ENCODE results near the gene GPA33. TPM values are rescaled to one million over a fixed set of nuclear protein-coding genes. Genes with fewer than 3 reads are reported as not detected.

The GPA33 gene
- total and polyA plus RNA-seq, 2 experiments from 2014 or later: 1.5 to 5.8 TPM

DNA sequence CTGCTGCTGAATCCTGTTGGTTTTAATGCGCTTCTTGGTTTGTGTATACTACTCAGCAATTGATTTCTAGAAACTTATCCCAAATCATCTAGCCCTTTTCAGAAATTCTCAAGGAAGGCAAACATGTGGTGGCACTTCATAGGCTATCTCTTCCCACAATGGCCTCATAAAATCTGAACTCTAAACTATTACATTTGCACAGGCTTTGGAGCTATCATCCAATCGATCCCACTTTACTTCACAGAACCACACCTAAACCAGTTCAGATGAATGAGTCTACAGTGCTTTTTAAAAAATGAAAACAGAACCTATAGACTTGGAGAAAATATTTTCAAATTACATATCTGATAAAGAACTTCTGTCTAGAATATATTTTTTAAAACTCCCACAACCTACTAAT, 10.6 kb upstream of the GPA33 start:
- Histone ChIP-seq H3K27me3 (no peaks in the 10 kb centered on the region), H3K4me3 (no peak overlapping the region), H3K27ac (no peak overlapping the region), H3K4me2 (no peak overlapping the region), H3K79me2 (no peaks in the 10 kb centered on the region), H3K9me2 (replicated peaks; ENCODE audit: insufficient read depth) (no peaks in the 10 kb centered on the region), H3K9me3 (ENCODE audit: low read depth) (no peaks in the 10 kb centered on the region), H2AFZ (no peak overlapping the region), H3K4me1 (ENCODE audit: insufficient read depth) (peaks cover 8% of the 10 kb centered on the region), H3K36me3 (replicated peaks; ENCODE audit: insufficient read depth, low read depth) (no peaks in the 10 kb centered on the region), H4K20me1 (ENCODE audit: insufficient read depth, poor library complexity, severe bottlenecking) (no peaks in the 10 kb centered on the region)
- no peak for DNase-seq (ENCODE audit: low spot score)
- TF ChIP-seq EZH2phosphoT487 (IDR thresholded peaks at IDR 0.05; ENCODE audit: low read depth, severe bottlenecking, unreplicated experiment) (no peak), EZH2 (IDR thresholded peaks at IDR 0.05; ENCODE audit: borderline replicate concordance) (no peak)
- TF ChIP-seq, protein P1, sequence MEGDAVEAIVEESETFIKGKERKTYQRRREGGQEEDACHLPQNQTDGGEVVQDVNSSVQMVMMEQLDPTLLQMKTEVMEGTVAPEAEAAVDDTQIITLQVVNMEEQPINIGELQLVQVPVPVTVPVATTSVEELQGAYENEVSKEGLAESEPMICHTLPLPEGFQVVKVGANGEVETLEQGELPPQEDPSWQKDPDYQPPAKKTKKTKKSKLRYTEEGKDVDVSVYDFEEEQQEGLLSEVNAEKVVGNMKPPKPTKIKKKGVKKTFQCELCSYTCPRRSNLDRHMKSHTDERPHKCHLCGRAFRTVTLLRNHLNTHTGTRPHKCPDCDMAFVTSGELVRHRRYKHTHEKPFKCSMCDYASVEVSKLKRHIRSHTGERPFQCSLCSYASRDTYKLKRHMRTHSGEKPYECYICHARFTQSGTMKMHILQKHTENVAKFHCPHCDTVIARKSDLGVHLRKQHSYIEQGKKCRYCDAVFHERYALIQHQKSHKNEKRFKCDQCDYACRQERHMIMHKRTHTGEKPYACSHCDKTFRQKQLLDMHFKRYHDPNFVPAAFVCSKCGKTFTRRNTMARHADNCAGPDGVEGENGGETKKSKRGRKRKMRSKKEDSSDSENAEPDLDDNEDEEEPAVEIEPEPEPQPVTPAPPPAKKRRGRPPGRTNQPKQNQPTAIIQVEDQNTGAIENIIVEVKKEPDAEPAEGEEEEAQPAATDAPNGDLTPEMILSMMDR (IDR thresholded peaks at IDR 0.05; ENCODE audit: poor library complexity): no peak
- WGBS (ENCODE audit: low lambda C conversion rate, missing lambda C conversion rate): 77% methylated on average over 2 of the region's 2 CpGs

- Histone ChIP-seq H2AFZ (no peak overlapping the region), H3K9me2 (replicated peaks; ENCODE audit: insufficient read depth) (no peaks in the 10 kb centered on the region), H3K79me2 (no peaks in the 10 kb centered on the region), H3K27me3 (no peaks in the 10 kb centered on the region), H3K4me2 (no peak overlapping the region), H4K20me1 (ENCODE audit: insufficient read depth, poor library complexity, severe bottlenecking) (no peaks in the 10 kb centered on the region), H3K27ac (no peak overlapping the region), H3K4me3 (no peak overlapping the region), H3K36me3 (replicated peaks; ENCODE audit: insufficient read depth, low read depth) (no peaks in the 10 kb centered on the region), H3K4me1 (ENCODE audit: insufficient read depth) (peaks cover 1% of the 10 kb centered on the region), H3K9me3 (ENCODE audit: low read depth) (no peaks in the 10 kb centered on the region)
- TF ChIP-seq, protein P1 (IDR thresholded peaks at IDR 0.05; ENCODE audit: poor library complexity): no peak
- TF ChIP-seq EZH2 (IDR thresholded peaks at IDR 0.05; ENCODE audit: borderline replicate concordance) (no peak), EZH2phosphoT487 (IDR thresholded peaks at IDR 0.05; ENCODE audit: low read depth, severe bottlenecking, unreplicated experiment) (no peak)
- WGBS (ENCODE audit: low lambda C conversion rate, missing lambda C conversion rate): 81% methylated on average over 1 of the region's 1 CpG
- DNase-seq (ENCODE audit: low spot score): no peak
Measured at GRCh38 chr1:167099851-167100250, 9.7 kb upstream of the GPA33 start.

- Histone ChIP-seq H3K4me2 (no peak overlapping the region), H4K20me1 (ENCODE audit: insufficient read depth, poor library complexity, severe bottlenecking) (no peaks in the 10 kb centered on the region), H3K79me2 (no peaks in the 10 kb centered on the region), H2AFZ (no peak overlapping the region), H3K4me3 (no peak overlapping the region), H3K9me2 (replicated peaks; ENCODE audit: insufficient read depth) (no peaks in the 10 kb centered on the region), H3K36me3 (replicated peaks; ENCODE audit: insufficient read depth, low read depth) (no peaks in the 10 kb centered on the region), H3K27me3 (no peaks in the 10 kb centered on the region), H3K27ac (no peak overlapping the region), H3K9me3 (ENCODE audit: low read depth) (no peaks in the 10 kb centered on the region), H3K4me1 (ENCODE audit: insufficient read depth) (no peaks in the 10 kb centered on the region)
- no peak for DNase-seq (ENCODE audit: low spot score)
- WGBS (ENCODE audit: low lambda C conversion rate, missing lambda C conversion rate): 37% methylated on average over 5 of the region's 5 CpGs
- TF ChIP-seq EZH2phosphoT487 (IDR thresholded peaks at IDR 0.05; ENCODE audit: low read depth, severe bottlenecking, unreplicated experiment) (no peak), EZH2 (IDR thresholded peaks at IDR 0.05; ENCODE audit: borderline replicate concordance) (no peak)
- TF ChIP-seq, protein P1 (IDR thresholded peaks at IDR 0.05; ENCODE audit: poor library complexity): no peak
Measured at GRCh38 chr1:167095368-167095767, 5.2 kb upstream of the GPA33 start.

- 91% methylated on average over 8 of the region's 8 CpGs for WGBS (ENCODE audit: low lambda C conversion rate, missing lambda C conversion rate)
Measured at GRCh38 chr1:167094690-167095089, 4.5 kb upstream of the GPA33 start.

More at GRCh38 chr1:167094690-167095089, 4.5 kb upstream of the GPA33 start:
- Histone ChIP-seq H3K79me2 (no peaks in the 10 kb centered on the region), H3K9me2 (replicated peaks; ENCODE audit: insufficient read depth) (no peaks in the 10 kb centered on the region), H3K4me3 (no peak overlapping the region), H3K27me3 (no peaks in the 10 kb centered on the region), H3K4me2 (no peak overlapping the region), H3K9me3 (ENCODE audit: low read depth) (no peaks in the 10 kb centered on the region), H3K27ac (no peak overlapping the region), H4K20me1 (ENCODE audit: insufficient read depth, poor library complexity, severe bottlenecking) (no peaks in the 10 kb centered on the region), H3K4me1 (ENCODE audit: insufficient read depth) (peaks cover 4% of the 10 kb centered on the region), H2AFZ (no peak overlapping the region), H3K36me3 (replicated peaks; ENCODE audit: insufficient read depth, low read depth) (no peaks in the 10 kb centered on the region)
- DNase-seq (ENCODE audit: low spot score): no peak
- no peak for TF ChIP-seq EZH2 (IDR thresholded peaks at IDR 0.05; ENCODE audit: borderline replicate concordance)
- no peak for TF ChIP-seq EZH2phosphoT487 (IDR thresholded peaks at IDR 0.05; ENCODE audit: low read depth, severe bottlenecking, unreplicated experiment)
- TF ChIP-seq, protein P1 (IDR thresholded peaks at IDR 0.05; ENCODE audit: poor library complexity): no peak
